HT1080 (cell line): ENCODE results near the gene RPS6KC1. TPM values are rescaled to one million over a fixed set of nuclear protein-coding genes. Genes with fewer than 3 reads are reported as not detected.

ENCODE experiments used
- total RNA-seq: library from RNA; depleted of rRNA; stranded (reverse); fragments of >200 nt; shearing (Covaris generic); gene quantifications from 2 replicates; pipeline ENCODE4 v1.2.3, GENCODE V29; 2014; rRNA removed

Gene RPS6KC1
- total RNA-seq, 1 experiment from 2014 or later: 17.4 TPM

Other genes starting within 250 kb of the RPS6KC1 start
- not detected in 2 replicates for gene SPATA45, start 203.6 kb upstream of the RPS6KC1 start, total RNA-seq
- gene FLVCR1, start 193.0 kb upstream of the RPS6KC1 start, total RNA-seq: 6.9 and 7.9 TPM in 2 replicates
- 0.42 and 0.43 TPM in 2 replicates for gene VASH2, start 100.7 kb upstream of the RPS6KC1 start, total RNA-seq
- 52.8 and 55.3 TPM in 2 replicates for gene ANGEL2, start 35.4 kb upstream of the RPS6KC1 start, total RNA-seq